NCI-H187 (cell line): Measurements from ENCODE around the gene GSS.

Experiments used
- DNase-seq, 2 experiments: peaks; one replicate each; lab custom pipeline; 2025; lab: John Stamatoyannopoulos, UW

Gene GSS

DNA sequence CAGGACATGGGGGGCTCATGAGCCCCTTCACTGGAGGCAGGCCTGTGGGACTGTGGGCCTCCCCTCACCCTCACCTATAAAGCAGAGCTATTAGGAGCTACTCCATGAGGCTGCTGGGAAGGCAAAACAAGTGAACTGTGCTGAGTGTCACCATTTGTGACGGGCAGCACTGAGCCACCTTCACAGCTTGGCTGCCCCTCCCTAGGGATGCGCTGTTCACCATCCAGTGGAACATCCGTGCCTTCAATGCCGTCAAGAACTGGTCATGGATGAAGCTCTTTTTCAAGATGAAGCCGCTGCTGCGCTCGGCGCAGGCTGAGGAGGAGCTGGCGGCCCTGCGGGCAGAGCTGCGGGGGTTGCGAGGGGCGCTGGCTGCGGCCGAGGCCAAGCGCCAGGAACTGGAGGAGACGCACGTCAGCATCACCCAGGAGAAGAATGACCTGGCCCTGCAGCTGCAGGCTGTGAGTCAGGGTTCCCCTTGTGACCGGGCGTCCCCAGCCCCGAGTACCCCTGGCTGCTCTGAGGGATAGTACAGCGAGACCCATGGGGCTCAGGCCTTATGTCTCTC is 38.4 kb upstream of the GSS start:
- no peak for DNase-seq

DNA sequence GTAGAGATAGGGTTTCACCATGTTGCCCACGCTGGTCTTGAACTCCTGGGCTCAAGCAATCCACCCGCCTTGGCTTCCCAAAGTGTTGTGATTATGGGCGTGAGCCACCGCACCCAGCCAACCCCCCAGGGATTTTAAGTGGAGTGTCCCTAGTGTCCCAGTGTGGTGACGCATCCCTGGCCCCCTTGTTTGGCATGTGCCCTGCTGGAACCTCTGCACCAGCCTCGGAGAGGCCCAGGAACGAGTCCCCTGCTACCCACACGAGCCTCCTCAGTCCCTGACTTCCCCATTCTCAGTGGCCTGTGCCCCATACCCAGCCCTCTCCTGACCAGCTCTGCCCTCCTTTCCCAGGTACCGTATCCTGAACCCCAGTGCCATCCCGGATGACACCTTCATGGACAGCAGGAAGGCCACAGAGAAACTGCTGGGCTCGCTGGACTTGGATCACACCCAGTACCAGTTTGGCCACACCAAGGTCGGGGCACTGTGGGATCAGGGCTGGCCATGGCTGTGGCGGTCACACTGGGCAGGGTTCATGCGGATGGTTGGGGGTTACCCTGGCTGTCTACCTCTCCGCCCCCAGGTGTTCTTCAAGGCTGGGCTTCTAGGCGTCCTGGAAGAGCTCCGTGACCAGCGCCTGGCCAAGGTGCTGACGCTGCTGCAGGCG is 37.3 kb upstream of the GSS start:
- no peak for DNase-seq

DNA sequence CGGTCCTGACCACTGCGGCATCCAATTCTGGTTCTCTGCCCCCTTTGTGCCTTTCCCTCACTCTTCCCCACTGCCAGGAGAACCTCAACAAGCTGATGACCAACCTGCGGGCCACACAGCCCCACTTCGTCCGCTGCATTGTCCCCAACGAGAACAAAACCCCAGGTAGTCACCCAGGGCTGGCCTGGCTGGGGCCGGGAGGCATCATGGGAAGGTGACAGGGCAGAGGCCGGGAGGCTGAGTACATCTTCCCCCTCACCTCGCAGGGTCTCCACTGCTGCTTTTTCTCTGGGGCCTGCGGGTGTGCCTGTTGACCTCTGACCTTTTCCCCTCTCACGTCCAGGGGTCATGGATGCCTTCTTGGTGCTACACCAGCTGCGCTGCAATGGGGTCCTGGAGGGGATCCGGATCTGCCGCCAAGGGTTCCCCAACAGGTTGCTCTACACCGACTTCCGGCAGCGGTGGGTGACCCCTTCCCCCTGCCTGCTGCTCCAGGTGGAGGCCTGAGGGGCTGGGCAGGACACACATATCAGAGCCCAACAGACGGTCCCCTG is 35.1 kb upstream of the GSS start:
- DNase-seq = no peak

DNA sequence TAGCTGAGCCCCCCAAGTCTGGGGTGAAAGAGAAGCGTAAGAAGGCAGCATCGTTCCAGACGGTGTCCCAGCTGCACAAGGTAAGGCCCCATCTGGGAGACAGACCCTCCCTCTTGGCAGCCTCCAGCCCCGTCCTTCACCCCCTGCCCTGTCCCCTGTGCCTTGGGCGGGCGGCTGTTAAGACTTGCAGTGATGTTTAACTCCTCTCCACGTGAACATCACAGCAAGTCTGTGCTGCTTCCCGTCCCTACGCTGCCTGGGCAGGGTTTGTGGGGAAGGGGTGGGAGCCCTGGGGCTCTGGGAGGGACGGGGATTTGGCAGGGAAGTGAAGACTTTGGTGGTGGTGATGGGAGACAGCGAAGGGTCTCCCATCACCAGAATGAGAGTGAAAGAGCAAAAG is 34.6 kb upstream of the GSS start:
- DNase-seq = no peak

DNA sequence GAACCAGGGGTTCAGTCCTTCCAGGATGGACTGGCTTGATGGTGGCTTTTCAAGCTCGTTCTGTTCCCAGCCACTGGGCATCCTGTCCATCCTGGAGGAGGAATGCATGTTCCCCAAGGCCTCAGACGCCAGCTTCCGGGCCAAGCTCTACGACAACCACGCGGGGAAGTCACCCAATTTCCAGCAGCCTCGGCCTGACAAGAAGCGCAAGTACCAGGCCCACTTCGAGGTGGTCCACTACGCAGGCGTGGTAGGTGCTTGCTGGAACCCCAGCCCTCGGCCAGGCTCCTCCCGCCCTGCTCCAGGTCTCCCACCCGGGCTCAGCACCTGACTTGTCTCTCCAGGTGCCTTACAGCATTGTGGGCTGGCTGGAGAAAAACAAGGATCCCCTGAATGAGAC is 34.1 kb upstream of the GSS start:
- no peak for DNase-seq

DNA sequence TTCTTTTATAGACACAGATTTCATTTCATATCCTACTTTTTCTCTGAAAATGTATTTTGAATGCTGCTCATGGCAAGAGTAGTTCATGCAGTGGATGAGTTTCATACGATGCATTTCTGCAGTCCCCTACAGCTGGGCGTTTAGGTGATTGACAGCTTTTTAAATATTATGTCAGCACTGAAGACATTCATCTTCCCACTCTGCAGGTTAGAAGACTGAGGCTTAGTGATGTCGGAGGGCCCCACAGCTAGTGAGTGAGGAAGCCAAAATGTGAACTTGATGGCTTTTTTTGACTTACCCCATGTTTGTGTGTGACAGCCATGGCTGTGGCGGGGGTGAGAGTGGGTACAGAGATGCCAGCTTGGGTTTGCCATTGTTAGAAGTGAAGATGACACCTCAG is 33.5 kb upstream of the GSS start:
- DNase-seq = no peak

DNA sequence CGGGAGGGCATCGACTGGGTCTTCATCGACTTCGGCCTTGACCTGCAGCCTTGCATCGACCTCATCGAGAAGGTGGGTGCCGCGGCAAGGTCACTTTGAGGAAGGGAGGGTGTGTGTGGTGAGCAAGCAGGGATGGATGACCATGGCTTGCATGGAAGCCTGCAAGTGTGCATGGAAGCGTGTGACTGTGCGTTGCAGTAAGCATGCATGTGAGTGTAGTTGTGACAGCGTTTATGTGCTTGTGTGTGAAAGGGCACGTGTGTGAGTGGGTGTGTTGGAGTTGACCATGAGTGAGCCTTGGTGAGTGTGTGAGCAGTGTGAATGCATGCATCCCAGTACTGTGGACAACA is 32.6 kb upstream of the GSS start:
- DNase-seq = no peak

DNA sequence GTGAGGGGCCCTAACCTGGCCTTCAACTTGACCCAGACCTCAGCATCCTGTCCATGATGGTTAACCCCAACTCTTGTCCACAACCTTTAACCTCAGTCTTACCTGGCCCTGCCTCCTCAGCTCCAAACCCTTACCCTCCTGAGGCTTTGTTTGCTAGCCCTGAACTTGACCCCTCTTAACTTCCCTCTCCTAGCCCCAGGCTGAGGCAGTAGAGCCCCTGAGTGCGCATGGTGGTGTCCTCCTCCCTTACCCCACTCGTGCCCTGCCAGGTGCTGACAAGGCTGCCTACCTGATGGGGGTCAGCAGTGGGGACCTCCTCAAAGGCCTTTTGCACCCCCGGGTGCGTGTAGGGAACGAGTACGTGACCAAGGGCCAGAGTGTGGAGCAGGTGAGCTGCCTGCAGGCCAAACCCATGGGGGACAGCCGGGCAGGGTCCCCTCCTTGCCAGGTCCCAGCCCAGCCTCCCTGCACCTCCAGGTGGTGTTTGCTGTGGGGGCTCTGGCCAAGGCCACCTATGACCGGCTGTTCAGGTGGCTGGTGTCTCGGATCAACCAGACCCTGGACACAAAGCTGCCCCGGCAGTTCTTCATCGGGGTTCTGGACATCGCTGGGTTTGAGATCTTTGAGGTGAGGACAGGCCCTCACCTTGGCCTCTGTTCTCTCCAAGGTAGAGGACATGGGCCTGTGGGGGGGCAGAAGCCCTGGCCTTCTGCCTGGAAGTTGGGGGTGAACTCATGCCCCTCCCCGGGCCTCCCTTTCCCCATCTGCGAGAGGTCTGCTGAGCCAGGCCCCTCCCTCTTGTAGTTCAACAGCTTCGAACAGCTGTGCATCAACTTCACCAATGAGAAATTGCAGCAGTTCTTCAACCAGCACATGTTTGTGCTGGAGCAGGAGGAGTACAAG is 31.9 kb upstream of the GSS start:
- no peak for DNase-seq

DNA sequence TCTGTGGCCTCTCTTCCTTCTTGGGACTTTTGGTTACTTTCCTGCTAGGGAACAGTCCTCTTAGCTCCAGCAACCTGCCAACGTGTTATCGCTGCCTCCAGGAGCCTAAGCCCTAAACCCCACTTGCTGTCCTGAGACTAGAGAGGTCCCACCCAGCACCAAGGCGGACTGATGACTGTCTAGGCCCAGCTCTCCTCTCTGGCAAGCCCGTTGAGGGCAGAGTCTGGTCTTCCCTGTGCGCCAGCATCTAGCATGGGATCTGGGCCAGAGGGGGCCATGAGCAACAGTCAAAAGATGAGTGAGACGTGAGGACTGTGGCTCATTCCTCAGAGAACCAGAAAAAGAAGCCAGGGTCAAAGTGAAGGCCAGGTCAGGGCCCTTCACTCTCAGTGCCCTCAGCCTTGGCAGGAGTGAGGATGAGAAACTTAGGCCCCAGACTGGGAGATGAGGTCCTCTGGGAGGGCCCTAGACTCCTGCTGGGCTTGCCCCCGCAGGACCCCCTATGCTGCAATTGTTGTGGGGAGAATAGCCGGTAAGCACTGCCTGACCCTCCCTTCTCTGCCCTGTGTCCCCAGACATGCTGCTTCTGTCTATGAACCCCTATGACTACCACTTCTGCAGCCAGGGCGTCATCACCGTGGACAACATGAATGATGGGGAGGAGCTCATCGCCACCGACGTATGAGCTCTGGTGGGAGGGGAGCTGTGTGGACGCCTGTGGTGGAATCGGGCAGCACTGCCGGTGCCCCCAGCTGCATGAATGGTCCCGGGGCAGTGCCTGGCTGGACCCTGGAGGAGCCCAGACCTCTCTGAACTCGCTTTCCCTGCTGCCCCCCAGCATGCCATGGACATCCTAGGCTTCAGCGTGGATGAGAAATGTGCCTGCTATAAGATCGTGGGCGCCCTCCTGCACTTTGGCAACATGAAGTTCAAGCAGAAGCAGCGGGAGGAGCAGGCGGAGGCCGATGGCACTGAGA is 31.0 kb upstream of the GSS start:
- DNase-seq = no peak

DNA sequence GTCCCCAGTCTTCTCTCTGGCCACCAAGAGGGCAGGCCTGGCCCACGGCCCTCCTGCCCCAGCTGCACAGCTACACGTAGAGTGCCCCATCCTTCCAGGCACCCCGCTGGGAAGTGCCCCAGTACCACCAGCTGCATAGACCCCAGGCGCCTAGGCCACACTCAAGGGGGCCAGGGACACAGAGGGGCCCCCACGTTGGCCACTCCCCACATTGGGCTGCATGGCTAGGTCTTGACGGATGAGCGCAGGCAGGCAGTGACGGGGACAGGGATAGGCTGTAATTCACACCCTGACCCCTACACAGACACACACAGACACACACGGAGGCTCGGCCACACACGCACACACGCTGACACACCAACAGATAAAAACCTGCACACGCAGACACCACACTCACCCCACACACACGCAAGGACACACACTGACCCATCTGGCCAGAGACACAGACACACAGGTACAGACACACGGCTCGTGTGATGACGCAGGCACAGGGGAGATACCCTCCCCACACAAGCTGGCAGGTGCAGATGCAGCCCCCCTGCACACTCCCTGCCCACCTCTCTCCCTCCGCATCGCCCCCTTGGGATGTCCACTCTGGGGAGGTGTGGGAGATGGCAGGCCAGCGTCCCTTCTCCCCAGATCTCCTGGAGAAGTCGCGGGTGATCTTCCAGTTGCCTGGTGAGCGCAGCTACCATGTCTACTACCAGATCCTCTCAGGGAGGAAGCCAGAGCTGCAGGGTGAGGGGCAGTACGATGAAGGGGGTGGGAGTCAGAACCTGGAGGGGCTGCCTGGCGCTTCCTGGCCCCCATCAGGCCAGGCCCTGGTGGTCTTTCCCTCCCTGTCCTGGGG is 30.1 kb upstream of the GSS start:
- no peak for DNase-seq

DNA sequence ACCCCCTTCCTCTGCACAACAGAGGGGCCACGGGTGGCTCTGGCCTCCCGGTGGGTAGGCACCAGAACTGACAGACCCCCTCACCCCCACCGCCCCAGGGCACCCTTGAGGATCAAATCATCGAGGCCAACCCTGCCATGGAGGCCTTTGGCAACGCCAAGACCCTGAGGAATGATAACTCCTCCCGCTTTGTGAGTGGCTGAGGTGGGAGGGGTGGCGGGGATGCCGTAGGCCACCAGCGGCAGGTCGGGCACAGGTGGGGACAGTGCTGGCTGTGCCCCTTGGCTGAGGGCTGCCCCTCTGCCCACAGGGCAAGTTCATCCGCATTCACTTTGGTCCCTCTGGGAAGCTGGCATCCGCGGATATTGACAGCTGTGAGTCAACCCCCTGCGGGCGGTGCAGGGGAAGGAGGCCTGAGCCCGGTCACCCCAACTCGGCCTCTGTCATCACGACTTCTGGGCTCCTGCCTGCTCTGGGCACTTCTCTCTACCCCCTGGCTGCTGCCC is 29.2 kb upstream of the GSS start:
- no peak for DNase-seq

DNA sequence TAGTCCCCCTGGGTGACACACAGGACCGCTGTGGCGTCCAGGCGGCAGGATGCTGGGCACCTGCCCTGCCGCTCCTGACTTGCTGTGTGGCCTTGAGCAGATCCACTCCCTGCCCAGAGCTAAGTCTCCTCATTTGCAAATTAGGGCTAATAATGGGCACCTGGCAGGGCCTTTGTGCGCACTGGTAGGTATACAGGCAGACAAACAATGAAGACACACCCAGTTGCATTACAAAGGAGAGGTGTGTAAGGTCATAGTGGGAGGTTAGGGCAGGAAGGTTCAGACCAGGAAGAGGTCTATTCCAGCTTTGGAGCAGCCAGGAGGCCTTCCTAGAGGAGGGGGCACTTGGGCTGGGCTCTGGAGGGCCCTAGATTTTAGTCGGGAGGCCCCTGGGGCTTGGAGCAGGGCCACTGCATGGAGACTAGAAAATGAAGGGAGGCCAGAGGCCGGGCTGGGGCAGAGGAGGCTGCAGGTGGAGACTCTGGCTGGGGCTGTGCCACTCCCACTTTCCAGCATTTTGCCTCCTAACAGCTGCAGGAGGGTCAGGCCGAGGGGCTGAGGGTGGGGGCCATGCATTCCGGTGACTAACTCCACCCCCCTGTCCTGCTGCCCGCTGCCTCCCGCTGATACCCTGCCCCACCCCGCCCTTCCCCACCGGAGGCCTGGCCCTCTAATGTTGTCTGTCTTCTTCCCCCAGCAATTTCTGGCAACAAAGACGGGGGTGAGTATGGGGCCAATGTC is 28.6 kb upstream of the GSS start:
- no peak for DNase-seq

DNA sequence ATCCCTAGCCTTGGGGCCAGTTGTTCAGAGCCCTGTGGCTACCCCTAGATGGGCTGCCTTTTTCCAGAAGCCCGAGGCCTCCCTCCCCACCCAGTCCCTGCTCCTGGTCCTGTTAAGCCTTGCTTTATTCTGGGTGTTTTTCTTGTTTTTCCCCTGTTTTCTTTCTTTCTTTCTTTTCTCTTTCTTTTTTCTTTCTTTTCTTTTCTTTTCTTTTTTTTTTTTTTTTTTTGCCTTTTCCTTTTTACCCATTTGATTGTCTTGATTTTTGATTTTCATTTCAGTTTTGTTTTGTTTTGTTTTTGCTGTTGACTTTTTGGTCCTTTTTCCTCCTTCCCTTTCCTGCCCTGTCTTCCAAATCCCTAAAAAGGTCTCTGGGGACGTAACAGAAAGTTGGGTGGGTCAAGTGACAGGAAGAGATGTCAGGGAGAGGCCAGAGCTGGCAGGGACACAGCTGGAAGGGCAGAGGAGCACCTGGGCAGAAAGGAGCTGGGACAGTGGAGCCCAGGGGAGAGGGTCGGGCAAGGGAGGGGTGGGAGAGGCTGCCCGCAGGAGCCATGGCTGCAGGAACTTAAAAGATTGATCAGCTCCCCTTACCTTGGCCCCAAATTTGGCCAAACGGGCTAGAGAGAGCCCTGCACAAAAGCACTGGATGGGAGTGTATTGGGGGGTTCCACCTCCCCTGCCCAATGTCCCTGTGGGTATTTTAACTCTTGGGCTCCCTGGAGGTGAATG is 27.6 kb upstream of the GSS start:
- DNase-seq = no peak

DNA sequence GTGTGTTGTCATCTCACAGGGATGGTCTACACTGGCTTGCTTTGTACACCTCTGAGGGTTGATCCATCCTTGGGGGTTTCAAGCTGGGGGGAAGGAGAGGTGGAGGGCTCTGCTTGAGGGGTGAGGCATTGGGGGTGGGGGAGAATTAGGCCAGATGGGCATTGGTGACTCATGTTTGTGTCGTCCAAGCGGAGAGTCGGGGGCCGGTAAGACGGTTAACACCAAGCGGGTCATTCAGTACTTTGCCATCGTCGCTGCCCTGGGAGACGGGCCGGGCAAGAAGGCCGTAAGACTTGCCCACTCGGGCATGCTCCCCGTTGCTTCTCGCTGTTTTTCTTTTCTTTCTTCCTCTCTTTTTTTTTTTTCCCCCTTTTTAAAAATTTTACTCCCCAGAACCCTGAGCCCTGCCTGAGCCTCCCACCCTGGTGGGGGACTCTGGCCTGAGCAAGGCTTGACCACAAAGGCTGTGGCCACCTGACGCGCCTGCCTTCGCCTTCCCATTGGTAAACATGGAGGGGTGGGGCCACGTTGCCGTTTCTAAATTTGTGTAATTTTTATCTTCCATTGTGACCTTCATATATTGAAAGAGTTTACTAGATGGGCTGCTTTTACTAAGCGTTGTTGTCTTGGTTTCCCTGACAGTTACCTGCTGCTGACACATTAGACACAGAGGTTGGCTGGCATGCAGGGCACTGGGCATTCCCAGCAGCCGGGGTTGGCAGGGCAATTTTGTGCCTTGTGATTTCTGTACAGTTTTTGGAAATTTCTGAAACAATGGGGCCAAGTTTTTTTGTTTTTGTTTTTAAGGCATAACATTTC is 26.9 kb upstream of the GSS start:
- no peak for DNase-seq

DNA sequence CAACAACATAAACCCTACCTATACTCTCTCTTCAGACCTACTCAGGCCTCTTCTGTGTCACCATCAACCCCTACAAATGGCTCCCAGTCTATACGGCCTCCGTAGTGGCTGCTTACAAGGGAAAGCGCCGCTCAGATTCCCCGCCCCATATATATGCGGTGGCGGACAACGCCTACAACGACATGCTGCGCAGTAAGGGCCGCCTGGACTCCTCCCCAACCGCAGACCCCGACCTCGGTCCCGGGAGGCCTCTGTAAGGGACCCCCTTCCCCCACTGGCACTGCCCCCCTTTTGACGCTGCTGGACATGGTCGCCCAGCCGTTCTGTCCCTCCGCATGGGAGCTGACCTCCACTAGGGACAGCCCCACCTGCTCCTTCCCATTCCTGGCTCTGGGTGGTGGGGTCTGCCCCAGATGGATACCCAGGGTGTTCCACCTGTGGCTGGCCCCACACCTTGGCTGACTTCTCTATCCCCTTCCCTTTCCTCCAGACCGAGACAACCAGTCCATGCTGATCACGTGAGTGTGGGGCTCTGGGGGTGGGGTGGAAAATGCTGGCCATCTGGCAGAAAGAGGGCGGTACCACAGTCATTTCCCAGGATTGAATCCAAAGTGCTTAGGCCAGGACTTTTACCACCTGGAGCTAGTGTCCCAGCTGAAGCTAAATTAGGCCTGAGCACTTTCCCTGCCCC is 25.1 kb upstream of the GSS start:
- no peak for DNase-seq

DNA sequence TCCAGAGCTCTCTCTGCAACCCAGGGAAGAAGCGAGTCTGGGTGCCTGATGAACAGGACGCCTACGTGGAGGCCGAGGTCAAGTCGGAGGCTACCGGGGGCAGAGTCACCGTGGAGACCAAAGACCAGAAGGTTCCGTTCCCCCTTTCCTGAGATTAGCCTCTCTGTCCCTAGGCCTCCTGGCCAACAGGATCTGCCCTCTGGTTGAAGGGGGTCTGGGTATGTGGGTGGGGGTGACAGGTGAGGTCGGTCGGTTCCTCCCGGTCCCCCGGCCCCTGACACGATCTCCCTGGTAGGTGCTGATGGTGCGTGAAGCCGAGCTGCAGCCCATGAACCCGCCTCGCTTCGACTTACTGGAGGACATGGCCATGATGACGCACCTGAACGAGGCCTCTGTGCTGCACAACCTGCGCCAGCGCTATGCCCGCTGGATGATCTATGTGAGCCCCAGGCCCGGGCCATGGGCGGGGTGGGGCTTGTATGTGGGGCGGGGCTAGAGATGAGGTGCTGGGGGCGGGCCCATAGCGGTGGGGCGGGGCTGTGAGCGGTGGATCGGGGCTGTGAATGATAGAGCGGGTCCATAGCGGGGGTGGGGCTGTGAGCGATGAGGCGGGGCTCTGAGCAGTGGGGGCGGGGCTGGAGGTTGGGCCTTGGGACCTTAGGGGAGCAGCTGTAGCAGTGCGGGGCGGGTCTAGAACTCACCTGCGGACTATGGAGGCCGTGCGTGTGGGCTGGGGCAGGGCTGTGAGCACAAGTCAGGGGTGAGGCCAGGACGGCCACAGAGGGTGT is 24.0 kb upstream of the GSS start:
- DNase-seq = no peak
